Esophagus squamous epithelium (tissue), 5 donors: Measurements from ENCODE around the gene ENGASE. TPM values are rescaled to one million over a fixed set of nuclear protein-coding genes. Genes with fewer than 3 reads are reported as not detected.

Source experiments
- DNase-seq: peaks from one replicate; lab custom pipeline; 2025; lab: John Stamatoyannopoulos, UW
- H3K27ac ChIP-seq, 4 donors: fragments of 200-600 bp; sonication (generic); one replicate each; pipeline ENCODE4 v1.5.1; 2016 to 2019; ENCODE audit warnings: mild to moderate bottlenecking in 1 of 4
- H3K27me3 ChIP-seq, 4 donors: fragments of 200-600 bp; sonication (generic); 1 replicate in 3 of 4; 2 replicates in 1 of 4; pipeline versions ENCODE4 v1.5.1 to v1.6.0; 2017 to 2021; ENCODE audit warnings: antibody characterized with exemption in 1 of 4
- H3K36me3 ChIP-seq, 3 donors: fragments of 200-600 bp; sonication (generic); one replicate each; pipeline ENCODE4 v1.5.1; 2016 to 2019
- H3K4me1 ChIP-seq, 3 donors: fragments of 200-600 bp; sonication (generic); one replicate each; pipeline ENCODE4 v1.5.1; 2017 to 2019
- H3K4me3 ChIP-seq, 4 donors: fragments of 200-600 bp; sonication (generic); 1 replicate in 3 of 4; 2 replicates in 1 of 4; pipeline ENCODE4 v1.5.1; 2016 to 2019; ENCODE audit warnings: mild to moderate bottlenecking in 2 of 4, moderate library complexity in 1 of 4
- H3K9me3 ChIP-seq, 3 donors: fragments of 200-600 bp; sonication (generic); one replicate each; pipeline ENCODE4 v1.5.1; 2016 to 2019
- POLR2A ChIP-seq, 4 donors: fragments of 450-650 bp; IDR thresholded peaks; one replicate each; pipeline ENCODE4 v1.6.1; 2017; ENCODE audit warnings: antibody characterized with exemption in 4 of 4, mild to moderate bottlenecking in 4 of 4, moderate library complexity in 3 of 4
- WGBS, 2 donors: methylation state at CpG; one replicate each; pipeline ENCODE4 v1.1.5; 2018; 5-methylcytosine and 5-hydroxymethylcytosine counted together
- intact Hi-C: fragments of 100-400 bp; cut with DNase I; formaldehyde crosslinking; loops from one replicate; pipeline ENCODE4 v1.15.0; 2022
- total RNA-seq, 4 donors: library from RNA; depleted of rRNA; stranded (reverse); fragments of >200 nt; gene quantifications; one replicate each; pipeline ENCODE4 v1.1.0, GENCODE V29; 2016
- TF ChIP-seq, protein P1 (sequence below), 6 experiments: fragments of 450-650 bp in 4 of 6; fragments of 200-600 bp in 2 of 6; sonication (generic) in 2 of 6; IDR thresholded peaks; one replicate each; pipeline ENCODE4 v1.5.1; 2016 to 2019; ENCODE audit warnings: antibody characterized with exemption in 6 of 6, mild to moderate bottlenecking in 4 of 6, moderate library complexity in 4 of 6
- donor health status: DM: yes; HTN: yes; CAD: no.

Gene ENGASE
- total RNA-seq, 4 donors from 2014 or later, result 6.0 to 32.2 (median 9.5) TPM

- peaks cover 9 to 17% (median 10%) of the 10 kb centered on the region in 3 donors for H3K4me1 ChIP-seq
- no peaks in the 10 kb centered on the region for H3K36me3 ChIP-seq
- peaks cover 0 to 79% (median 2%) of the 10 kb centered on the region in 4 donors for H3K27me3 ChIP-seq
- no peak for DNase-seq
- no peak overlapping the region for H3K4me3 ChIP-seq
- H3K27ac ChIP-seq, result no peak overlapping the region
- H3K9me3 ChIP-seq, result no peaks in the 10 kb centered on the region
- 68 to 72% methylated on average over 4 of the region's 4 CpGs for WGBS, 2 donors
- intact Hi-C loops, result no loop called here
- TF ChIP-seq, protein P1, sequence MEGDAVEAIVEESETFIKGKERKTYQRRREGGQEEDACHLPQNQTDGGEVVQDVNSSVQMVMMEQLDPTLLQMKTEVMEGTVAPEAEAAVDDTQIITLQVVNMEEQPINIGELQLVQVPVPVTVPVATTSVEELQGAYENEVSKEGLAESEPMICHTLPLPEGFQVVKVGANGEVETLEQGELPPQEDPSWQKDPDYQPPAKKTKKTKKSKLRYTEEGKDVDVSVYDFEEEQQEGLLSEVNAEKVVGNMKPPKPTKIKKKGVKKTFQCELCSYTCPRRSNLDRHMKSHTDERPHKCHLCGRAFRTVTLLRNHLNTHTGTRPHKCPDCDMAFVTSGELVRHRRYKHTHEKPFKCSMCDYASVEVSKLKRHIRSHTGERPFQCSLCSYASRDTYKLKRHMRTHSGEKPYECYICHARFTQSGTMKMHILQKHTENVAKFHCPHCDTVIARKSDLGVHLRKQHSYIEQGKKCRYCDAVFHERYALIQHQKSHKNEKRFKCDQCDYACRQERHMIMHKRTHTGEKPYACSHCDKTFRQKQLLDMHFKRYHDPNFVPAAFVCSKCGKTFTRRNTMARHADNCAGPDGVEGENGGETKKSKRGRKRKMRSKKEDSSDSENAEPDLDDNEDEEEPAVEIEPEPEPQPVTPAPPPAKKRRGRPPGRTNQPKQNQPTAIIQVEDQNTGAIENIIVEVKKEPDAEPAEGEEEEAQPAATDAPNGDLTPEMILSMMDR (IDR thresholded peaks at IDR 0.05), result no peak
- TF ChIP-seq POLR2A (IDR thresholded peaks at IDR 0.05), result no peak
These were observed 44.3 kb downstream of the ENGASE start for GRCh38 chr17:79118924-79119323.

DNA sequence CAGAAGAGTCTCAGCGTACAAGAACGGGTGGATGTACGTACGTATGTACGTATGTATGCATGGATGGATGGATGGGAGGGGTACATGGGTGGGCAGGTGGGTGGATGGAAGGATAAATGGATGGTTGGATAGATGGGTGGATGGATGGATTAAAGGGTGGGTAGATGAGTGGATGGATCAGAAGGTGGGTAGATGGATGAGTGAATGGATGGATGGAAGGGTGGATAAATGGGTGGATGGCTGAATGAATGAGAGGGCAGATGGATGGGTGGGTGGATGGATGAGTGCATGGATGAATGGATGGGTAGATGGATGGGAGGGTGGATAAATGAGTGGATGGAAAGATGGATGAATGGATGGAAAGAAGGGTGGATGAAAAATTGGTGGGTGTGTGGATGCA is 45.6 kb downstream of the ENGASE start:
- WGBS, 2 donors, result 75 to 79% methylated on average over 5 of the region's 5 CpGs
- no peak overlapping the region for H3K4me3 ChIP-seq
- H3K27ac ChIP-seq, result no peak overlapping the region
- no peak for DNase-seq
- no peak for TF ChIP-seq POLR2A (IDR thresholded peaks at IDR 0.05)
- TF ChIP-seq, protein P1 (IDR thresholded peaks at IDR 0.05), result no peak
- intact Hi-C loops, result no loop called here
- H3K4me1 ChIP-seq, result peaks cover 0 to 4% (median under 1%) of the 10 kb centered on the region in 3 donors
- no peaks in the 10 kb centered on the region for H3K36me3 ChIP-seq
- no peaks in the 10 kb centered on the region for H3K9me3 ChIP-seq
- peaks cover 0 to 79% (median 2%) of the 10 kb centered on the region in 4 donors for H3K27me3 ChIP-seq

GRCh38 chr17:79123988-79124387 is 49.4 kb downstream of the ENGASE start:
- TF ChIP-seq POLR2A (IDR thresholded peaks at IDR 0.05), result no peak
- TF ChIP-seq, protein P1 (IDR thresholded peaks at IDR 0.05), result no peak
- DNase-seq, result no peak
- Histone ChIP-seq H3K9me3 (no peaks in the 10 kb centered on the region), H3K27ac (no peak overlapping the region), H3K36me3 (no peaks in the 10 kb centered on the region), H3K4me3 (no peak overlapping the region), H3K27me3 (peaks cover 0 to 81% (median 2%) of the 10 kb centered on the region in 4 donors), H3K4me1 (no peaks in the 10 kb centered on the region)
- 86 to 93% methylated on average over 8 of the region's 8 CpGs for WGBS, 2 donors
- intact Hi-C loops, result no loop called here

- no peak for DNase-seq
- intact Hi-C loops, result no loop called here
- no peak overlapping the region for H3K27ac ChIP-seq
These were observed 50.0 kb downstream of the ENGASE start for GRCh38 chr17:79124513-79125209.

GRCh38 chr17:79125503-79125902 is 50.9 kb downstream of the ENGASE start:
- intact Hi-C loops, result no loop called here
- DNase-seq, result no peak
- H3K9me3 ChIP-seq, result no peaks in the 10 kb centered on the region
- no peak overlapping the region for H3K27ac ChIP-seq
- H3K4me1 ChIP-seq, result no peaks in the 10 kb centered on the region
- WGBS, 2 donors, result 60% methylated on average over 2 to 6 of the region's 22 CpGs
- peaks cover 0 to 83% (median 0%) of the 10 kb centered on the region in 4 donors for H3K27me3 ChIP-seq
- TF ChIP-seq, protein P1 (IDR thresholded peaks at IDR 0.05), result no peak
- no peak for TF ChIP-seq POLR2A (IDR thresholded peaks at IDR 0.05)
- no peak overlapping the region for H3K4me3 ChIP-seq
- H3K36me3 ChIP-seq, result no peaks in the 10 kb centered on the region

More at GRCh38 chr17:79124513-79125209, 50.0 kb downstream of the ENGASE start:
- no peaks in the 10 kb centered on the region for H3K36me3 ChIP-seq
- no peak for TF ChIP-seq POLR2A (IDR thresholded peaks at IDR 0.05)
- TF ChIP-seq, protein P1 (IDR thresholded peaks at IDR 0.05), result no peak
- peaks cover 0 to 81% (median 0%) of the 10 kb centered on the region in 4 donors for H3K27me3 ChIP-seq
- H3K9me3 ChIP-seq, result no peaks in the 10 kb centered on the region
- no peak overlapping the region for H3K4me3 ChIP-seq
- 72 to 87% methylated on average over 4 to 12 of the region's 21 CpGs for WGBS, 2 donors
- no peaks in the 10 kb centered on the region for H3K4me1 ChIP-seq
